Mononuclear cell (primary cell): ENCODE measurements around the gene SHD. TPM values are rescaled to one million over a fixed set of nuclear protein-coding genes. Genes with fewer than 3 reads are reported as not detected.
"Not testable (repeated sequence)": the region's sequence is repeated elsewhere in the genome, so short reads cannot be mapped to it uniquely, and the experiment has no call there.

Experiments
- H3K27me3 ChIP-seq: 2 replicates; pipeline ENCODE4 v1.6.0; 2011; ENCODE audit warnings: low read length, control low read depth; ENCODE audit not compliant: insufficient read depth
- H3K4me1 ChIP-seq: 2 replicates; pipeline ENCODE4 v1.5.1; 2011; ENCODE audit warnings: mild to moderate bottlenecking, low read length, control low read depth; ENCODE audit not compliant: insufficient read depth
- H3K4me3 ChIP-seq: 2 replicates; pipeline ENCODE4 v1.5.1; 2011; ENCODE audit warnings: mild to moderate bottlenecking, low read length, moderate library complexity
- H3K9me3 ChIP-seq: 2 replicates; pipeline ENCODE4 v1.5.1; 2011; ENCODE audit warnings: low read depth, mild to moderate bottlenecking, control low read depth, low read length
- total RNA-seq: library from RNA; depleted of rRNA; stranded (reverse); fragments of >200 nt; gene quantifications from one replicate; pipeline ENCODE4 v1.2.3, GENCODE V29; 2012

Gene SHD
- total RNA-seq, 1 donor, result 0.84 TPM

GRCh38 chr19:4326215-4326836, 47.3 kb downstream of the SHD start:
- H3K4me3 ChIP-seq, result no peak overlapping the region
- peaks cover 23% of the 10 kb centered on the region for H3K4me1 ChIP-seq
- H3K27me3 ChIP-seq, result peaks cover 6% of the 10 kb centered on the region
- H3K9me3 ChIP-seq, result no peaks in the 10 kb centered on the region

- Histone ChIP-seq H3K9me3 (no peaks in the 10 kb centered on the region), H3K27me3 (peaks cover 6% of the 10 kb centered on the region), H3K4me1 (peaks cover 23% of the 10 kb centered on the region), H3K4me3 (no peak overlapping the region)
Measured at GRCh38 chr19:4326837-4327251, 47.8 kb downstream of the SHD start.

- H3K4me3 ChIP-seq, result peak overlapping the region; percentile 29
Measured at GRCh38 chr19:4327252-4327876, 48.3 kb downstream of the SHD start.

GRCh38 chr19:4327877-4328242, 48.8 kb downstream of the SHD start:
- H3K27me3 ChIP-seq, result peaks cover 6% of the 10 kb centered on the region
- no peaks in the 10 kb centered on the region for H3K9me3 ChIP-seq
- peak overlapping the region; percentile 29 for H3K4me3 ChIP-seq
- H3K4me1 ChIP-seq, result peaks cover 23% of the 10 kb centered on the region

More at GRCh38 chr19:4327252-4327876, 48.3 kb downstream of the SHD start:
- Histone ChIP-seq H3K4me1 (peaks cover 23% of the 10 kb centered on the region), H3K27me3 (peaks cover 6% of the 10 kb centered on the region), H3K9me3 (no peaks in the 10 kb centered on the region)

GRCh38 chr19:4328243-4328990, 49.4 kb downstream of the SHD start:
- peaks cover 6% of the 10 kb centered on the region for H3K27me3 ChIP-seq
- H3K4me1 ChIP-seq, result peaks cover 23% of the 10 kb centered on the region
- no peaks in the 10 kb centered on the region for H3K9me3 ChIP-seq
- H3K4me3 ChIP-seq, result peak overlapping the region; percentile 29

- not testable (repeated sequence) for H3K27me3 ChIP-seq, H3K9me3 ChIP-seq
- Histone ChIP-seq H3K4me1 (peaks cover 23% of the 10 kb centered on the region), H3K4me3 (peak overlapping the region; percentile 29)
Measured at GRCh38 chr19:4328991-4329681, 50.1 kb downstream of the SHD start.

GRCh38 chr19:4329858-4330257, 50.8 kb downstream of the SHD start:
- Histone ChIP-seq H3K27me3 (peaks cover 6% of the 10 kb centered on the region), H3K9me3 (no peaks in the 10 kb centered on the region), H3K4me3 (no peak overlapping the region), H3K4me1 (peaks cover 23% of the 10 kb centered on the region)

GRCh38 chr19:4334929-4335570, 56.0 kb downstream of the SHD start:
- H3K4me3 ChIP-seq, result no peak overlapping the region
- peaks cover 14% of the 10 kb centered on the region for H3K4me1 ChIP-seq
- no peaks in the 10 kb centered on the region for H3K9me3 ChIP-seq
- H3K27me3 ChIP-seq, result no peaks in the 10 kb centered on the region

GRCh38 chr19:4337906-4338440, 58.9 kb downstream of the SHD start:
- H3K4me3 ChIP-seq, result peak overlapping the region; percentile 26
- no peaks in the 10 kb centered on the region for H3K27me3 ChIP-seq
- H3K9me3 ChIP-seq, result no peaks in the 10 kb centered on the region
- peaks cover 21% of the 10 kb centered on the region for H3K4me1 ChIP-seq

- peaks cover 21% of the 10 kb centered on the region for H3K4me1 ChIP-seq
- no peaks in the 10 kb centered on the region for H3K27me3 ChIP-seq
- H3K4me3 ChIP-seq, result peak within 1 kb of the TSS; percentile 26
- H3K9me3 ChIP-seq, result no peaks in the 10 kb centered on the region
Measured at GRCh38 chr19:4338441-4339355, 59.6 kb downstream of the SHD start, which contains the start of gene STAP2. Gene STAP2, minus strand, starts transcription at chr19:4338827. Its CDS starts 74 bp downstream, at chr19:4338753.

Other genes starting within 250 kb of the SHD start
- 91.1 TPM for gene ZBTB7A, start 212.4 kb upstream of the SHD start, total RNA-seq
- gene MAP2K2, start 155.1 kb upstream of the SHD start, total RNA-seq, result 56.4 TPM
- under 0.01 TPM for gene CREB3L3, start 125.6 kb upstream of the SHD start, total RNA-seq
- gene SIRT6, start 96.7 kb upstream of the SHD start, total RNA-seq, result 9.3 TPM
- gene ANKRD24, start 96.6 kb upstream of the SHD start, total RNA-seq, result 0.10 TPM
- 0.42 TPM for gene EBI3, start 49.7 kb upstream of the SHD start, total RNA-seq
- gene YJU2, start 32.2 kb upstream of the SHD start, total RNA-seq, result 47.3 TPM
- gene TMIGD2, start 23.1 kb downstream of the SHD start, total RNA-seq, result 27.8 TPM
- 0.73 TPM for gene FSD1, start 25.3 kb downstream of the SHD start, total RNA-seq
- 0.42 TPM for gene STAP2, start 59.6 kb downstream of the SHD start, total RNA-seq
- 7.3 TPM for gene MPND, start 64.3 kb downstream of the SHD start, total RNA-seq
- gene SH3GL1, start 121.3 kb downstream of the SHD start, total RNA-seq, result 26.6 TPM
- gene CHAF1A, start 123.4 kb downstream of the SHD start, total RNA-seq, result 12.2 TPM
- 53.4 TPM for gene UBXN6, start 178.5 kb downstream of the SHD start, total RNA-seq
- gene HDGFL2, start 193.0 kb downstream of the SHD start, total RNA-seq, result 13.2 TPM
- gene PLIN4, start 239.2 kb downstream of the SHD start, total RNA-seq, result 0.10 TPM